ENCODE results near the gene CTNNA3. TPM values are rescaled to one million over a fixed set of nuclear protein-coding genes. Genes with fewer than 3 reads are reported as not detected.

Gene CTNNA3
- total RNA-seq, 4 donors from 2014 or later: 14.3 to 49.5 (median 24.2) TPM

- Histone ChIP-seq H3K9me3 (no peaks in the 10 kb centered on the region), H3K27me3 (no peaks in the 10 kb centered on the region), H3K4me1 (no peaks in the 10 kb centered on the region), H3K27ac (no peak overlapping the region), H3K36me3 (no peaks in the 10 kb centered on the region), H3K4me3 (no peak overlapping the region)
- TF ChIP-seq CTCF (IDR thresholded peaks at IDR 0.05 in 4 of 5, conservative IDR thresholded peaks at IDR 0.05 in 1 of 5): no peak
- no peak for TF ChIP-seq POLR2A (IDR thresholded peaks at IDR 0.05)
- intact Hi-C loops (cut with DNase I; ENCODE audit: low total_unique reads): no loop called here
- no peak for DNase-seq
- ATAC-seq: no peak
- in situ Hi-C loops (cut with MboI; ENCODE audit: low sequenced_read_pairs in 4 of 4): no loop called here
These were observed 803.1 kb downstream of the CTNNA3 start for GRCh38 chr10:66892871-66893270.

- Histone ChIP-seq H3K27ac (no peak overlapping the region), H3K27me3 (no peaks in the 10 kb centered on the region), H3K4me3 (no peak overlapping the region), H3K4me1 (no peaks in the 10 kb centered on the region), H3K36me3 (no peaks in the 10 kb centered on the region), H3K9me3 (no peaks in the 10 kb centered on the region)
- TF ChIP-seq CTCF (IDR thresholded peaks at IDR 0.05 in 4 of 5, conservative IDR thresholded peaks at IDR 0.05 in 1 of 5): no peak
- in situ Hi-C loops (cut with MboI; ENCODE audit: low sequenced_read_pairs in 4 of 4): no loop called here
- ATAC-seq: no peak
- intact Hi-C loops (cut with DNase I; ENCODE audit: low total_unique reads): no loop called here
- no peak for DNase-seq
These were observed 807.8 kb downstream of the CTNNA3 start for GRCh38 chr10:66888237-66888636.

GRCh38 chr10:66886848-66887247, 809.1 kb downstream of the CTNNA3 start:
- no peak for ATAC-seq
- Histone ChIP-seq H3K4me1 (peaks cover 0 to 2% of the 10 kb centered on the region in 2 donors), H3K36me3 (no peaks in the 10 kb centered on the region), H3K27me3 (no peaks in the 10 kb centered on the region), H3K9me3 (no peaks in the 10 kb centered on the region), H3K4me3 (no peak overlapping the region), H3K27ac (no peak overlapping the region)
- no peak for TF ChIP-seq POLR2A (IDR thresholded peaks at IDR 0.05)
- no peak for TF ChIP-seq CTCF (IDR thresholded peaks at IDR 0.05 in 4 of 5, conservative IDR thresholded peaks at IDR 0.05 in 1 of 5)
- in situ Hi-C loops (cut with MboI; ENCODE audit: low sequenced_read_pairs in 4 of 4): no loop called here
- intact Hi-C loops (cut with DNase I; ENCODE audit: low total_unique reads): no loop called here
- no peak for DNase-seq

- Histone ChIP-seq H3K9me3 (no peaks in the 10 kb centered on the region), H3K36me3 (no peaks in the 10 kb centered on the region), H3K4me1 (peaks cover 4 to 18% of the 10 kb centered on the region in 2 donors), H3K4me3 (no peak overlapping the region), H3K27ac (no peak overlapping the region), H3K27me3 (no peaks in the 10 kb centered on the region)
- DNase-seq (no peak), ATAC-seq (no peak)
- in situ Hi-C loops (cut with MboI; ENCODE audit: low sequenced_read_pairs in 4 of 4) (no loop called here), intact Hi-C loops (cut with DNase I; ENCODE audit: low total_unique reads) (no loop called here)
- TF ChIP-seq POLR2A (IDR thresholded peaks at IDR 0.05): no peak
These were observed 813.7 kb downstream of the CTNNA3 start for GRCh38 chr10:66882271-66882670.

GRCh38 chr10:66881814-66882213, 814.2 kb downstream of the CTNNA3 start:
- H3K4me1 ChIP-seq: peaks cover 4 to 18% of the 10 kb centered on the region in 2 donors
- in situ Hi-C loops (cut with MboI; ENCODE audit: low sequenced_read_pairs in 4 of 4): no loop called here
- H3K36me3 ChIP-seq: no peaks in the 10 kb centered on the region
- H3K4me3 ChIP-seq: no peak overlapping the region
- no peak overlapping the region for H3K27ac ChIP-seq
- intact Hi-C loops (cut with DNase I; ENCODE audit: low total_unique reads): no loop called here
- TF ChIP-seq POLR2A (IDR thresholded peaks at IDR 0.05): no peak
- TF ChIP-seq CTCF (IDR thresholded peaks at IDR 0.05 in 4 of 5, conservative IDR thresholded peaks at IDR 0.05 in 1 of 5): no peak
- DNase-seq (no peak), ATAC-seq (no peak)
- H3K9me3 ChIP-seq: no peaks in the 10 kb centered on the region
- no peaks in the 10 kb centered on the region for H3K27me3 ChIP-seq
